Right cardiac atrium (tissue), 5 donors: Measurements from ENCODE around the gene STN1. TPM values are rescaled to one million over a fixed set of nuclear protein-coding genes. Genes with fewer than 3 reads are reported as not detected.

Experiments used
- ATAC-seq, 2 donors: fragments of 200-7000 bp; cut with Tn5 transposase; one replicate each; pipeline versions ENCODE4 v1.8.0 to v1.9.1; 2020; ENCODE audit warnings: moderate library complexity in 2 of 2, mild to moderate bottlenecking in 1 of 2
- DNase-seq, 3 donors: peaks; one replicate each; pipeline ENCODE4 v3.0.0-alpha.2; 2020
- H3K27ac ChIP-seq: one replicate; pipeline ENCODE4 v1.5.1; 2013; ENCODE audit warnings: mild to moderate bottlenecking, low read length, control low read depth, moderate library complexity
- H3K27me3 ChIP-seq: one replicate; pipeline ENCODE4 v1.6.1; 2013; ENCODE audit not compliant: control insufficient read depth, insufficient read depth
- H3K4me1 ChIP-seq: one replicate; pipeline ENCODE4 v1.6.1; 2013; ENCODE audit warnings: low read length; ENCODE audit not compliant: control insufficient read depth, insufficient read depth
- H3K4me3 ChIP-seq: one replicate; pipeline ENCODE4 v1.5.1; 2013; ENCODE audit warnings: low read length, control low read depth
- H3K9me3 ChIP-seq: one replicate; pipeline ENCODE4 v1.6.1; 2013; ENCODE audit warnings: low read length; ENCODE audit not compliant: control insufficient read depth
- WGBS: extraction: QIAGEN DNeasy Blood & Tissue Kit; methylation state at CpG from one replicate; pipeline ENCODE4 v1.1.7; 2013; 5-methylcytosine and 5-hydroxymethylcytosine counted together
- intact Hi-C, 4 donors: fragments of 100-400 bp; cut with DNase I; formaldehyde crosslinking; loops; one replicate each; pipeline versions ENCODE4 v1.11.0 to v1.14.0; 2022 to 2023
- polyA plus RNA-seq: library from polyadenylated mRNA; stranded (reverse); fragments of 200-250 nt; gene quantifications from one replicate; pipeline ENCODE4 v1.2.3, GENCODE V29; 2013
- total RNA-seq, 4 donors: library from RNA; stranded (reverse); fragmentation: NEBNext Ultra II Directional; extraction: Animal tissue kit (Norgen Biotek cat#: 25700); gene quantifications; one replicate each; pipeline ENCODE4 v1.2.1, GENCODE V29; 2021
- donor health status: healthy with polysubstance abuse.
- donor health status: DM: no; HTN: yes; CAD: no.
- donor health status: DM: no; HTN: no; CAD: no.
- donor health status: DM: no; HTN: yes; CAD: no; lungs with severe emphysema.
- donor health status: DM: yes; HTN: yes; CAD: no.

Gene STN1
- total and polyA plus RNA-seq, 5 donors = 24.3 to 26.8 (median 25.7) TPM

DNA sequence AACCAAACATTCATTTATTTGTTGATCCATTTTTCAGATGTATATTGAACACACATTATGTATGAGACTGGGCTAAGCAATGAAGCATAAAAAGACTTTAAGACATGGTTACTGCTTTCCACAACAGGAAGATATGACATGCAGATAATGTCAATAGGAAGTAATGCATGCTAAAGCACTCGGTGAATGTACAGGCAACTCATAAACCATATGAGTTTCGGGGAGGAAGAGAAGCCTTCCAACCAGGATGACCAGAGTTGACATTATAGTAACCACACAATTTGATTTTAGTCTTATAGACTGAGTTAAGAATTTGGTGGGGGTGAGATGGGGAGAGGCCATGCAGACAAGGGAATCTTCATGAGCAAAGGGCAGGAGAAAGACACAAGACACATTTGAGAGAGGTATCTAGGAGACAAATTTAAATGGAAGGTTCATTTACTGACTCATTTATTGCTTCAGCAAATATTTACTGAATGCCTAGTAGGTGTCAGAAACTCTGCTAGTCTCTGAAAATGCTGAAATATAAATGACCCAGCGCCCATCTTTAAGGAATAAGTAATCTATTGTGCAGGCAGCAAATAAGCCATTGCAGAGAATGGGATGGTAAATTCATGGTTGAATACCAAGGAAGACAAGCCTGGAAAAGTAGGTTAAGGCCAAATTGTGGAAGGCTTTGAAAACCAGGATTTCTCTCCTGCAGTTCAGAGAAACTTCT lies 30.0 kb upstream of the STN1 start:
- intact Hi-C loops = no loop called here
- 80% methylated on average over 3 of the region's 3 CpGs for WGBS
- no peak overlapping the region for H3K27ac ChIP-seq
- DNase-seq = no peak
- H3K9me3 ChIP-seq = no peaks in the 10 kb centered on the region
- no peaks in the 10 kb centered on the region for H3K4me1 ChIP-seq
- H3K4me3 ChIP-seq = no peak overlapping the region
- no peak for ATAC-seq
- H3K27me3 ChIP-seq = no peaks in the 10 kb centered on the region

DNA sequence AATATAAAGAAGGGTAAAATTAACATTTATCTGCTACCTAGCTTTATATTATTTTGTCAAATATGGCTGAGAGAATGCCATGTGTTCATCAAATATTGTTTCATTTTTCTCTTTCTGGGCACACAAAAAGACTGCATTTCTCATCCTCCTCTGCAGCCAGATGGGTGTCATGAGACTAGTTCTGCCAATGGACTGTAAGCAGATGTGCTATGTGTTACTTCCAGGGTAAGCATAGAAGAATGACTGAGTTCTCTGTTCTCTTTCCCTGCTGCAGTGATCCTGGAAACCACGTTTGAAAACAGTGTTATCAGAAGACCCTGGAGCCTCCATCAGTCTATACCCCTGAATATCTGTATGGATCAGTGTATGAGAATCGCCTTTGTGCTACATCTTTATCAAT lies 24.9 kb upstream of the STN1 start:
- Histone ChIP-seq H3K9me3 (no peaks in the 10 kb centered on the region), H3K4me1 (no peaks in the 10 kb centered on the region), H3K4me3 (no peak overlapping the region), H3K27me3 (no peaks in the 10 kb centered on the region), H3K27ac (no peak overlapping the region)
- ATAC-seq (no peak), DNase-seq (no peak)
- intact Hi-C loops = no loop called here
- 47% methylated on average over 2 of the region's 2 CpGs for WGBS

DNA sequence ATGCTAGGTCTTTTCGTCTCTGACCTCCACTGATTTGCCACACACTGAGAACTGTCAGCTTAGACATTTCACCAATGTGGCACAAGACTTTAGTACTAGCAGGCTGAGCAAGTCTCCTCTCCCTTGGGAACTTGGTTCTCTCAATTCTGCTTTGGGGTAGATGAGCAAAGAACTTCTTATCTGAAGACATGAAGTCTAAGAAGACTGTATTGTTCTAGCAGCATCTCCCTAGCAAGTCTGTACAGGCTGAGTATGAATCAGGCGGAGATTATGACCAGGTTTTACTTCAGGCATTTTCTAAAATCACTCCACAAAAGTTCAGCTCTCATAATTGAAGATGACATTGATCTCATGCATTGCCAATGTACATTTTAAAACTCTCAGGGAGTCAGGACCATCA lies 23.8 kb upstream of the STN1 start:
- Histone ChIP-seq H3K27ac (no peak overlapping the region), H3K27me3 (no peaks in the 10 kb centered on the region), H3K4me1 (no peaks in the 10 kb centered on the region), H3K9me3 (no peaks in the 10 kb centered on the region), H3K4me3 (no peak overlapping the region)
- intact Hi-C loops = no loop called here
- WGBS = 72% methylated on average over 2 of the region's 2 CpGs
- no peak for DNase-seq
- ATAC-seq = no peak

DNA sequence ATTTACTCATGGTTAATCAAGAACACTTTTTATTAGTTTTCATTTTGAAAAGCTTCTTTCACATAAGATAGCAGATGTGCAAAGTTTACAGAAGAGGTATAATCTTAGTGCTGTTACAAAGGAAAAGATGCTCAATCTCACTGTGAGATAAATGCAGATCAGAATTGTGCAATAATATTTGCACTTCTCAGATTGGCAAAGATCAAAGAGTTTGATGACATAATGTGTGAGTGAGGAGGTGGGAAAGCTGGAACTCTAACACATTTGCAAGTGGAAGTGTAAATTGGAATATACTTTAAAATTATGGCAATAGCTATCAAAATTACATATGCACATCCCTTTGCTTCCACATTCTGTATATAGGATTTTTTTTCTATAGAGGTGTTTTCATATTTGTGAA lies 21.5 kb upstream of the STN1 start:
- ATAC-seq = no peak
- no peaks in the 10 kb centered on the region for H3K4me1 ChIP-seq
- no peak overlapping the region for H3K4me3 ChIP-seq
- DNase-seq = no peak
- no peaks in the 10 kb centered on the region for H3K27me3 ChIP-seq
- H3K27ac ChIP-seq = no peak overlapping the region
- no peaks in the 10 kb centered on the region for H3K9me3 ChIP-seq
- intact Hi-C loops = no loop called here

DNA sequence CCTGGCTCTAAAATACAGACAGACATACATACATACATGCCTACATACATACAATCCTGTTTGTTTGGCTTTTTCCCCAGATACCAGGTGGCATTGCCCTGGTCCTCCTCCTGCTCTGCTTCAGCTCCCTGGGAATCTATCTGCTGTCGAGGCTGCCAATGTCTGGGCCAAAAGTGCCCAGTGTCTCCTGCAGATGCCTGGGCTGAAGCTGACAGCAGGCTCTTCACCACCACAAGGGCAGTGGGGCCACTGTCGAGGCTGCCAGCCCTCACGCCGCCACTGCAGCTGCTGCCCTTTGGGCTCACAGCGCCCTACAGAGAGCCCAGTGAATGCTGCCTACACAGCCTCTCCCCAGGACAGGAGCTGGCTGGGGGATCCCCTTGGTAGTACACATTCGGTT lies 18.0 kb upstream of the STN1 start:
- DNase-seq = peak in 2 of 3 donors; percentile 48 to 67
- intact Hi-C loops = no loop called here
- Histone ChIP-seq H3K27ac (no peak overlapping the region), H3K27me3 (no peaks in the 10 kb centered on the region), H3K4me3 (no peak overlapping the region), H3K4me1 (no peaks in the 10 kb centered on the region), H3K9me3 (no peaks in the 10 kb centered on the region)
- 63% methylated on average over 6 of the region's 6 CpGs for WGBS
- peak; percentile 52 to 68 for ATAC-seq

DNA sequence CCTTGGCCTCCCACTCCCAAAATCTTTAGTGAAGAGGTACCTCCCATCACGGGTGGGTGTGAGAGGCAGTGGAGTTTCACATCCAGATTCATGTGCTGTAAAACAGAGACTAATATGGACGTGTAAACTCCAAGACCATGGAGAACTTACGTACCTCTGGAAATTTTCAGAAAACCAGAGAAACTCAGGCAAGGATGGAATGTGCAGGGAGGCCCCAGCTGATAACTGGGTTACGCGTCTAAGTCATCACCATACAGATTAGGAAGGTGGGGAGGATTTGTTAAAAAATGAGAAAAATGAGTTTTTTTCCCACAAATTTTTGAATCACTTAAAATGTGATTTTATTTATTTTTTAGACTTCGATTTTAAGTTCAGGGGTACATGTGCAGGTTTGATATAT lies 16.3 kb upstream of the STN1 start:
- Histone ChIP-seq H3K9me3 (no peaks in the 10 kb centered on the region), H3K27ac (no peak overlapping the region), H3K4me1 (no peaks in the 10 kb centered on the region), H3K4me3 (no peak overlapping the region), H3K27me3 (no peaks in the 10 kb centered on the region)
- intact Hi-C loops = no loop called here
- 93% methylated on average over 6 of the region's 6 CpGs for WGBS
- DNase-seq = no peak
- ATAC-seq = no peak

DNA sequence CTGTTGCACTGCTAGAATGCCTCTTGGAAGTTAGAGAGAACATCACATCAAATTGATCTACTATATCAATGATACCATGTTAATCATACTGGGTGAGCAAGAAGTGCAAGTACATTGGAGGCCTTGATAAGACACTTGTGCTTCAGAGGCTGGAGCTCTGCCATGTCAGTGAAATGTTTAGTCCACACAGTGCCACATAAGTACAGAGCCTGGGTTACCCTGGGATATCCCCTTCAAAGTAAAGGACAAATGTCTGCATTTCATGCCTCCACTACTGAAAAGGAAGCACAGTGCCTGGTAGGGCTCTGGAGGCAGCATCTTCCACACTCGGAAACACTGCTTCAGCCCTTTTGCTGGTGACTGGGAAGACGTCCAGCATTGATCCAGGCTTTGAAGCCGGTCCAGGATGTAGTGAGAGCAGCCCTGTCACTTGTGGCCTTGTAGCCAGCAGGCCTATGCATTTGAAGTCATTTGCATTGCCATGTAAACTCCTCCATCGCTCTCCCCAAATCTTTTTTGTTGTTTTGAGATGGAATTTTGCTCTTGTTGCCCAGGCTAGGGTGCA lies 15.7 kb upstream of the STN1 start:
- intact Hi-C loops = no loop called here
- Histone ChIP-seq H3K27me3 (no peaks in the 10 kb centered on the region), H3K9me3 (no peaks in the 10 kb centered on the region), H3K4me3 (no peak overlapping the region), H3K4me1 (no peaks in the 10 kb centered on the region), H3K27ac (no peak overlapping the region)
- peak; percentile 24 to 35 for ATAC-seq
- no peak for DNase-seq
- WGBS = 40% methylated on average over 4 of the region's 4 CpGs

DNA sequence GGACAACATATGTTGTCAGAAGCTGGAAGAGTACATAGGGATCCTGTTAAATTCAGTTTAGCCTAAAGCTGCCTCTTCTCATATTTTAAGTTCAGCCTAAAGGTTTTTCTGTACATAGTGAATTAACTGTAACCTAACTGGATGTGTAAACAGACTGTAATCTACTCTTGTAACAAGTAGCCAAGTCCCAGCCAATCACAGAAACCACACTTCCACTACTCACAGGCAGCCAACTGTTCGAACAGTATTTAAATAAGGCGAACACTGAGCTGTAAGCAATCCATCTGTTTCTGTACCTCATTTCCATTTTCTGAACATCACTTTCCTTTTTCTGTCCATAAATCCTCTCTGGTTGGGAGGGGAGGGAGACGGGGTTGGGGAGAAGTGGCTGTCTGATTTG lies 15.0 kb upstream of the STN1 start:
- H3K4me1 ChIP-seq = no peaks in the 10 kb centered on the region
- no peak for ATAC-seq
- H3K9me3 ChIP-seq = no peaks in the 10 kb centered on the region
- H3K27ac ChIP-seq = no peak overlapping the region
- 78% methylated on average over 3 of the region's 3 CpGs for WGBS
- no peak for DNase-seq
- no peaks in the 10 kb centered on the region for H3K27me3 ChIP-seq
- intact Hi-C loops = no loop called here
- H3K4me3 ChIP-seq = no peak overlapping the region

DNA sequence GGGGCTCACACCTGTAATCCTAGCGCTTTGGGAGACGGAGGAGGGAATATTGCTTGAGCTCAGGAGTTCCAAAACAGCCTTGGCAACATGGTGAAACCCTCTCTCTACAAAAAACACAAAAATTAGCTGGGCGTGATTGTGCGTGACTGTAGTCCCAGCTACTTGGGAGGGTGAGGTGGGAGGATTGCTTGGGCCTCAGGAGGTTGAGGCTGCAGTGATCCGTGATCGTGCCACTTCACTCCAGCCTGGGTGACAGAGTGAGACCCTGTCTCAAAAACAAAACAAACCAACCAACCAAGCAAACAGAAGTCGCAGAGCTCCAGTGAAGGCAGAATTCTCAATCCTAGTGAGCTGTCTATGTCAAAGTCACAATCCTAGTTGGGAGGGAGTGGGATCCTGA lies 14.3 kb upstream of the STN1 start:
- WGBS = 98% methylated on average over 7 of the region's 7 CpGs
- intact Hi-C loops = no loop called here
- Histone ChIP-seq H3K4me1 (no peaks in the 10 kb centered on the region), H3K27ac (no peak overlapping the region), H3K9me3 (no peaks in the 10 kb centered on the region), H3K27me3 (no peaks in the 10 kb centered on the region), H3K4me3 (no peak overlapping the region)
- no peak for DNase-seq
- ATAC-seq = no peak

DNA sequence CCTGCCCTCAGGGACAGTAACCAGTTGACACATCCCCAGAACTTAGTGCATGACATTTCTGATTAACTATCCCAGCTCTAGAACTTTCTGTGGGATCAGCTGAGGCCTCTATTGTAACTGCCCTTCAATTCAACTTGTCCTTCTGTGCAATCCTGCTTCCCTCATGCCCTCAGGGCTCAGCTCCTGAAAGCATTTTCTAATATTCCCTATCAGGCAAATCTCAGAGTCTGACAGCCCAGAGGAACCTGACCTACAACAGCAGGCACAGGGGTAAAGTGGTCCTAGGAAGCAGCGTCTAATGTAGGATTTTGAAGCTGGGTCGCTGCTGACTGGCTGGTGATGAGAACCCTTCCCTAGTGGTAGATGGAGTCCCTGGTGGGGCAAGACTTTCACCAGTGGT lies 13.6 kb upstream of the STN1 start:
- intact Hi-C loops = no loop called here
- 97% methylated on average over 2 of the region's 2 CpGs for WGBS
- ATAC-seq (no peak), DNase-seq (no peak)
- H3K27me3 ChIP-seq = no peaks in the 10 kb centered on the region
- no peaks in the 10 kb centered on the region for H3K4me1 ChIP-seq
- H3K4me3 ChIP-seq = no peak overlapping the region
- H3K27ac ChIP-seq = no peak overlapping the region
- H3K9me3 ChIP-seq = no peaks in the 10 kb centered on the region

DNA sequence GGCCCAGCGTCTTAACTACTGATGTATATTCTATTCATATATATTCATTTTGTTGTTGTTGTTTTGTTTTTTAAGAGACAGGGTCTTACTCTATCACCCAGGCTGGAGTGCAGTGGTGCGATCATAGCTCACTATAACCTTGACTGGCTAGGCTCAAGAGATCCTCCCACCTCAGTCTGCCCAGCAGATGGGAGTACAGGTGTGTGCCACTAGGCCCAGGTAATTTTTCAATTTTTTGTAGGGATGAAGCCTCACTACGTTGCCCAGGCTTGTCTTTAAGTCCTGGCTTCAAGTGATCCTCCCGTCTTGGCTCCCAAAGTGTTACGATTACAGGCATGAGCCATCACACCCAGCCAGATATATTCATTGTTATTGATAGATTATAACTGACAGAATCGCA lies 12.9 kb upstream of the STN1 start:
- ATAC-seq (no peak), DNase-seq (no peak)
- Histone ChIP-seq H3K27ac (no peak overlapping the region), H3K27me3 (no peaks in the 10 kb centered on the region), H3K4me1 (no peaks in the 10 kb centered on the region), H3K9me3 (no peaks in the 10 kb centered on the region), H3K4me3 (no peak overlapping the region)
- WGBS = 96% methylated on average over 6 of the region's 6 CpGs
- intact Hi-C loops = no loop called here

DNA sequence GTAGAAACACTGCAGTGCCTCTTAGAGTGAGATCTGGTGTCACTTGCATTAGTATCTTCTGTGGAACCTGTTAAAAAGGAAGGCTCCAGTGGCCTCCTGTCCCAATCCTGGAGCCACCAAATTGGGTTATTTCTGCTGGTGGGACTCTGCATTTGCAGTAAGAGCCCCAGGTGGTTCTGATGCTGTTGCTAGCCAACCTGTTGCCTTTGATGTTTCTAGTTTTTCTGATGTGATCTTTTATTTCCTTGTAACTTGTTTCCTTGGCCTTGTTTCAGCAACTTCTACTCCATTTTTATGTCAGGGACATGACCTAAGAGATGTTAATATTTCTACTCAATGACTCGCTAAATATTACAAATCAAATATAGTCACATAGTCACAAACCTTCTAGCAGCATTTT lies 12.5 kb upstream of the STN1 start:
- 97% methylated on average over 1 of the region's 1 CpG for WGBS
- H3K4me1 ChIP-seq = no peaks in the 10 kb centered on the region
- intact Hi-C loops = no loop called here
- H3K27ac ChIP-seq = no peak overlapping the region
- no peak for DNase-seq
- no peak overlapping the region for H3K4me3 ChIP-seq
- ATAC-seq = no peak
- no peaks in the 10 kb centered on the region for H3K9me3 ChIP-seq
- H3K27me3 ChIP-seq = no peaks in the 10 kb centered on the region
